Measurements from ENCODE around the gene ATP8B4.

- TF ChIP-seq YY1 (IDR thresholded peaks at IDR 0.05; ENCODE audit: low read depth) (no peak), EP300 (IDR thresholded peaks at IDR 0.05; ENCODE audit: borderline replicate concordance) (no peak), TCF12 (IDR thresholded peaks at IDR 0.05; ENCODE audit: low read depth) (no peak), FOXM1 (IDR thresholded peaks at IDR 0.05; ENCODE audit: borderline replicate concordance, low read depth) (no peak), MAX (IDR thresholded peaks at IDR 0.05) (no peak), TEAD4 (IDR thresholded peaks at IDR 0.05) (no peak), CEBPB (IDR thresholded peaks at IDR 0.05) (no peak), RAD21 (IDR thresholded peaks at IDR 0.05; ENCODE audit: low read depth) (no peak), REST (IDR thresholded peaks at IDR 0.05; ENCODE audit: low read depth) (no peak), EGR1 (IDR thresholded peaks at IDR 0.05) (no peak), TAF1 (IDR thresholded peaks at IDR 0.05; ENCODE audit: low read depth) (no peak), USF1 (IDR thresholded peaks at IDR 0.05) (no peak), ZBTB7A (IDR thresholded peaks at IDR 0.05; ENCODE audit: low read depth) (no peak), CREB1 (IDR thresholded peaks at IDR 0.05; ENCODE audit: low read depth) (no peak)
Observed at GRCh38 chr15:49900903-49901235, 218.2 kb downstream of the ATP8B4 start.

Data from Ishikawa (cell line).